Adrenal gland (tissue), 12 donors: ENCODE data around the gene SEMA4F. TPM values are rescaled to one million over a fixed set of nuclear protein-coding genes. Genes with fewer than 3 reads are reported as not detected.

Source experiments
- DNase-seq, 7 donors: peaks; one replicate each; pipeline ENCODE4 v3.0.0-alpha.2; 2019 to 2020
- H3K27ac ChIP-seq, 5 donors: fragments of 200-600 bp; sonication (generic) in 4 of 5; 1 replicate in 3 of 5; 2 replicates in 2 of 5; pipeline versions ENCODE4 v1.5.1 to v1.8.0; 2016 to 2020; ENCODE audit warnings: mild to moderate bottlenecking in 1 of 5
- H3K27me3 ChIP-seq: fragments of 200-600 bp; 2 replicates; pipeline ENCODE4 v1.8.0; 2021
- H3K36me3 ChIP-seq, 2 donors: fragments of 200-600 bp; replicated peaks in 1 of 2; 1 replicate in 1 of 2; 2 replicates in 1 of 2; pipeline versions ENCODE4 v1.5.1 to v1.8.0; 2018 to 2022
- H3K4me1 ChIP-seq, 2 donors: fragments of 200-600 bp; replicated peaks in 1 of 2; 1 replicate in 1 of 2; 2 replicates in 1 of 2; pipeline versions ENCODE4 v1.5.1 to v1.8.0; 2018 to 2021
- H3K4me3 ChIP-seq, 4 donors: fragments of 200-600 bp; sonication (generic) in 3 of 4; one replicate each; pipeline ENCODE4 v1.5.1; 2016 to 2018
- H3K9me3 ChIP-seq, 3 donors: fragments of 200-600 bp; sonication (generic) in 1 of 3; replicated peaks in 1 of 3; 1 replicate in 2 of 3; 2 replicates in 1 of 3; pipeline versions ENCODE4 v1.5.1 to v1.8.0; 2016 to 2021
- CTCF ChIP-seq, 6 experiments: fragments of 450-650 bp in 4 of 6; fragments of 200-600 bp in 2 of 6; sonication (generic) in 1 of 6; IDR thresholded peaks; 1 replicate in 5 of 6; 2 replicates in 1 of 6; pipeline versions ENCODE4 v1.5.1 to v1.8.0; 2016 to 2021; ENCODE audit warnings: antibody characterized with exemption in 6 of 6, mild to moderate bottlenecking in 2 of 6, moderate library complexity in 1 of 6
- POLR2A ChIP-seq, 2 donors: fragments of 450-650 bp; IDR thresholded peaks; one replicate each; pipeline ENCODE4 v1.6.1; 2017; ENCODE audit warnings: antibody characterized with exemption in 2 of 2, mild to moderate bottlenecking in 2 of 2, moderate library complexity in 1 of 2
- WGBS, 4 donors: extraction: QIAGEN DNeasy Blood & Tissue Kit in 2 of 4; methylation state at CpG; one replicate each; pipeline versions ENCODE4 v1.1.5 to v1.1.7; 2013 to 2017; 5-methylcytosine and 5-hydroxymethylcytosine counted together
- intact Hi-C, 2 donors: fragments of 100-400 bp; cut with DNase I; formaldehyde crosslinking; loops; one replicate each; pipeline versions ENCODE4 v1.14.1 to v1.15.0; 2022 to 2023
- polyA plus RNA-seq, 3 donors: library from polyadenylated mRNA; stranded (reverse); fragments of 200-250 nt in 2 of 3; fragments of 350-450 nt in 1 of 3; fragmentation: Illumina TruSeq in 1 of 3; extraction: RNeasy Lipid Tissue Mini Kit (QIAGEN cat#74804) in 1 of 3; gene quantifications; one replicate each; pipeline ENCODE4 v1.2.3, GENCODE V29; 2013 to 2014
- total RNA-seq, 9 donors: library from RNA; depleted of rRNA in 4 of 9; stranded (reverse); fragments of >200 nt in 4 of 9; fragments of 120-200 nt in 1 of 9; fragmentation: NEBNext Ultra II Directional in 1 of 9; extraction: Animal tissue kit (Norgen Biotek cat#: 25700) in 1 of 9; gene quantifications; one replicate each; pipeline versions ENCODE4 v1.1.0 to v1.2.4, GENCODE V29; 2013 to 2023
- donor health status: healthy with polysubstance abuse.
- donor health status: Bipolar disorder and iron deficiency.
- donor health status: DM: yes; HTN: yes; CAD: no.
- donor health status: DM: no; HTN: no; CAD: no.
- donor health status: DM: no; HTN: no; CAD: no.
- donor health status: DM: yes; HTN: yes; CAD: no.

Gene SEMA4F
- total and polyA plus RNA-seq, 12 donors: 1.9 to 11.3 (median 3.9) TPM

GRCh38 chr2:74639550-74639949 lies 14.5 kb upstream of the SEMA4F start:
- Histone ChIP-seq H3K36me3 (no peaks in the 10 kb centered on the region), H3K9me3 (no peaks in the 10 kb centered on the region), H3K27me3 (no peaks in the 10 kb centered on the region), H3K27ac (no peak overlapping the region), H3K4me1 (no peaks in the 10 kb centered on the region), H3K4me3 (no peak overlapping the region)
- no peak for DNase-seq
- no peak for TF ChIP-seq POLR2A (IDR thresholded peaks at IDR 0.05)
- no peak for TF ChIP-seq CTCF (IDR thresholded peaks at IDR 0.05)
- 70 to 83% (median 81%) methylated on average over 2 of the region's 2 CpGs for WGBS, 4 donors
- intact Hi-C loops: no loop called here

DNA sequence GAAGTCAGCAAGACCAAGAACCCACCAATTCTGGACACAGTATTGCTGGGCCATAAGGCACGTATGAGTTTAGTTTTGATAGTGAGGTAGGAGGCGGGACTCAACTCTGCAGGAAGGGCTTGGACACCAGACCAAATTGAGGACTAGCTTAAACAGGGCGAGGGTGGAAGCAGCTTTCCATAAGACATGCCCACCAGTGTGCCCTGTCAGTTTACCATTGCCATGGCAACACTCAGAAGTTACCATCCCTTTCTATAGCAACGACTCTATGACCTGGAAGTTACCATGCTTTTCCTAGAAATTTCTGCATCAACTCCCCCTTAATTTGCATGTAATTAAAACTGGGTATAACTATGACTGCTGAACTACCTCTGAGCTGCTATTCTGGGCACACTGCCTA lies 8.7 kb upstream of the SEMA4F start:
- no peaks in the 10 kb centered on the region for H3K36me3 ChIP-seq
- H3K4me3 ChIP-seq: no peak overlapping the region
- DNase-seq: no peak
- WGBS, 4 donors: 70 to 77% (median 72%) methylated on average over 3 to 4 of the region's 4 CpGs
- TF ChIP-seq CTCF (IDR thresholded peaks at IDR 0.05) (no peak), POLR2A (IDR thresholded peaks at IDR 0.05) (no peak)
- intact Hi-C loops: no loop called here
- no peaks in the 10 kb centered on the region for H3K4me1 ChIP-seq
- peaks cover 13% of the 10 kb centered on the region for H3K27me3 ChIP-seq
- no peak overlapping the region for H3K27ac ChIP-seq
- no peaks in the 10 kb centered on the region for H3K9me3 ChIP-seq

DNA sequence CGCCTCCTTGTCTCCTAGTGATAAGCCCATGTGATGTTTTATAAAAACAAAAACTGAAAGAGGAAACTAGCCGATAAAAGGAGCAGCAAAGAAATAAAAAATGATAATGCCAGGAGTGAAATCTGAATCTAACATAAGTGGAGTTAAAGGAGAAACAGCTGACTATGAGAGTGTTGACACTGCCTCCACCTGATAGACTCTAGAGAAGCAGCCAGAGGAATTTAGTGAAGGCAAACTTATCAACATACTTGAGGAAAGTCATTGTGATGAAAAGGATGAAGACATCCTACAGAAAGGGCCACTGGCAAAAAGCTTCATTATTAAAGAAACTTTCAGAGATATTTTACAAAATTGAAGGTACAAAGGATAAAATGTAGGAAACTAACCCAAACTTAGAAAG lies 7.8 kb upstream of the SEMA4F start:
- no peak for TF ChIP-seq CTCF (IDR thresholded peaks at IDR 0.05)
- no peak for TF ChIP-seq POLR2A (IDR thresholded peaks at IDR 0.05)
- 61 to 72% (median 71%) methylated on average over 2 of the region's 2 CpGs for WGBS, 4 donors
- H3K27ac ChIP-seq: no peak overlapping the region
- H3K9me3 ChIP-seq: no peaks in the 10 kb centered on the region
- H3K4me3 ChIP-seq: no peak overlapping the region
- H3K4me1 ChIP-seq: no peaks in the 10 kb centered on the region
- intact Hi-C loops: no loop called here
- no peak for DNase-seq
- H3K36me3 ChIP-seq: no peaks in the 10 kb centered on the region
- H3K27me3 ChIP-seq: peaks cover 13% of the 10 kb centered on the region

DNA sequence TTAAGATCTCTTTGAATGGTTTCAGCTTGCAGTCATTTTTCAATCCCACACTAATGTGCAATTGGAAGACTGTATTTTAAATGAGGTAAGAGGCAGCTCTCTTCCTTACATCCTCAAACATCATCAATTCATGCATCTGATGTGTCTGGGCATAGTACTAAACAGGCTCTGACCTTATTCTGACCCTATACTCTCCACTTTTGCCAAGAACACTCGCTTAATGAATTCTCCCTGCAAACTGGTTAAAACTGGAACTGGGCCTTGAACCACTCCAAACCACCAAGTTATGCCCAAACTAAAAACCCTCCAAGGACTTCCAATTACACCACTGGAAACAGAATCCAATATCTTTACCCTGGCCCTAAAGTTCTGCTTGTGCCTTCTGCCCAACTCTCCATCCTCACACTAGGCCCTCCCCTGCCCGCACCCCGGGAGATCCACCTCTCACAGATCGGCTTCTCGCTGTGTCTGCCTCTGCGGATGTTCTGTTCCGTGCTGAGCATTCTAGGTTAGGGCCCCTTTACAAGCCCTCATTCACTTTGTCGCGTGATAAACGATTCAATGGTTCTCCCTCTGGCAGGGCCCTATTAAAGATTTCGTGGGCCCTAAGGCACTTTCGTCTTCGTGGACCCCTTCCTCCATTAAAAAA lies 7.1 kb upstream of the SEMA4F start:
- no peaks in the 10 kb centered on the region for H3K9me3 ChIP-seq
- no peak for DNase-seq
- no peak overlapping the region for H3K4me3 ChIP-seq
- H3K4me1 ChIP-seq: no peaks in the 10 kb centered on the region
- TF ChIP-seq CTCF (IDR thresholded peaks at IDR 0.05): no peak
- TF ChIP-seq POLR2A (IDR thresholded peaks at IDR 0.05): no peak
- H3K27ac ChIP-seq: no peak overlapping the region
- H3K27me3 ChIP-seq: peaks cover 13% of the 10 kb centered on the region
- WGBS, 4 donors: 94 to 95% (median 95%) methylated on average over 13 of the region's 13 CpGs
- H3K36me3 ChIP-seq: no peaks in the 10 kb centered on the region
- intact Hi-C loops: no loop called here
